Fibroblast of lung (primary cell): ENCODE data around the gene ANKRD35.
A peak's percentile ranks its signal among the peaks of the same experiment; 100 is the strongest.

Experiments
- CTCF ChIP-seq, 2 donors: IDR thresholded peaks in 1 of 2; conservative IDR thresholded peaks in 1 of 2; 1 replicate in 1 of 2; 2 replicates in 1 of 2; pipeline ENCODE4 v1.5.1; 2011 to 2012; ENCODE audit warnings: low read length in 2 of 2, control low read depth in 1 of 2, inconsistent platforms in 1 of 2, low read depth in 1 of 2, mild to moderate bottlenecking in 1 of 2
- EZH2 ChIP-seq: IDR thresholded peaks from 2 replicates; pipeline ENCODE4 v1.5.1; 2012; ENCODE audit warnings: low read length, control low read depth, mild to moderate bottlenecking; ENCODE audit errors: missing control alignments

- TF ChIP-seq CTCF (conservative IDR thresholded peaks at IDR 0.05 in 1 of 2, IDR thresholded peaks at IDR 0.05 in 1 of 2; ENCODE audit: low read depth in 1 of 2, low read length in 2 of 2), result peak in 1 of 2 donors; percentile 10
- no peak for TF ChIP-seq EZH2
Observed at GRCh38 chr1:145855426-145855948, 30.2 kb downstream of the ANKRD35 start.
